MCF 10A (cell line): ENCODE results near the gene CBLN3. TPM values are rescaled to one million over a fixed set of nuclear protein-coding genes. Genes with fewer than 3 reads are reported as not detected.

ENCODE experiments used
- BruUV-seq: library from RNA; stranded (reverse); fragments of 400-500 nt; replicated peaks from 2 replicates; lab custom pipeline; 2021; lab: Mats Ljungman, UMichigan
- CTCF ChIA-PET: fragments of 300-600 bp; sonication (Branson Sonifier 250); formaldehyde crosslinking; extraction: SDS; loops from one replicate; lab custom pipeline; 2021; ENCODE audit warnings: antibody characterized with exemption, inconsistent platforms; lab: Yijun Ruan, JAX
- POLR2A ChIA-PET: fragments of 300-600, 350-650 bp; sonication (Branson Sonifier 250); formaldehyde crosslinking; extraction: SDS; loops from one replicate; lab custom pipeline; 2020; ENCODE audit warnings: antibody characterized with exemption, inconsistent platforms; lab: Yijun Ruan, JAX
- DNase-seq: peaks from one replicate; pipeline ENCODE4 v3.0.0-alpha.2; 2018; ENCODE audit not compliant: unreplicated experiment
- H3K27ac Mint-ChIP-seq: one replicate; pipeline ENCODE4 v1.8.0; 2022; ENCODE audit warnings: mild to moderate bottlenecking, low read depth, mixed read lengths; ENCODE audit not compliant: unreplicated experiment
- H3K27me3 Mint-ChIP-seq: one replicate; pipeline ENCODE4 v1.8.0; 2022; ENCODE audit warnings: mixed read lengths; ENCODE audit not compliant: insufficient read depth, unreplicated experiment
- H3K36me3 Mint-ChIP-seq: one replicate; pipeline ENCODE4 v1.8.0; 2022; ENCODE audit warnings: mild to moderate bottlenecking, moderate library complexity, mixed read lengths; ENCODE audit not compliant: insufficient read depth, unreplicated experiment
- H3K4me1 Mint-ChIP-seq: one replicate; pipeline ENCODE4 v1.8.0; 2022; ENCODE audit warnings: mixed read lengths; ENCODE audit not compliant: insufficient read depth, unreplicated experiment
- H3K4me3 Mint-ChIP-seq: one replicate; pipeline ENCODE4 v1.8.0; 2022; ENCODE audit warnings: mild to moderate bottlenecking, moderate library complexity, mixed read lengths; ENCODE audit not compliant: unreplicated experiment
- H3K9me3 Mint-ChIP-seq: one replicate; pipeline ENCODE4 v1.8.0; 2022; ENCODE audit warnings: mixed read lengths; ENCODE audit not compliant: unreplicated experiment
- intact Hi-C: fragments of 100-400 bp; cut with micrococcal nuclease; formaldehyde crosslinking; loops from 2 replicates; pipeline ENCODE4 v1.14.1; 2022
- total RNA-seq: library from RNA; stranded (reverse); gene quantifications from 2 replicates; pipeline ENCODE4 v1.2.3, GENCODE V29; 2022
- TF ChIP-seq, protein P1 (sequence below): fragments of 200-600 bp; IDR thresholded peaks from one replicate; pipeline ENCODE4 v1.8.0; 2022; ENCODE audit warnings: antibody characterized with exemption, mild to moderate bottlenecking; ENCODE audit not compliant: unreplicated experiment

Gene CBLN3
- total RNA-seq, 1 experiment from 2014 or later = 2.4 TPM

- H3K27ac Mint-ChIP-seq = no peak overlapping the region
- H3K4me1 Mint-ChIP-seq = peaks cover 30% of the 10 kb centered on the region
- no peaks in the 10 kb centered on the region for H3K9me3 Mint-ChIP-seq
- H3K36me3 Mint-ChIP-seq = no peaks in the 10 kb centered on the region
- no peak for DNase-seq
- no TSS peak for BruUV-seq
- ChIA-PET POLR2A (interaction anchor here (1.2 to 1.7 kb wide), 3 partner anchors 14 to 115 kb away, joined by 3 to 5 read pairs (median 5); partner anchors contain the start of gene CIDEB), CTCF (interaction anchor here (0.6 to 7.7 kb wide), 13 partner anchors 9 to 1047 kb away, joined by 3 to 82 read pairs (median 5); partner anchors contain the start of gene CIDEB)
- TF ChIP-seq, protein P1, sequence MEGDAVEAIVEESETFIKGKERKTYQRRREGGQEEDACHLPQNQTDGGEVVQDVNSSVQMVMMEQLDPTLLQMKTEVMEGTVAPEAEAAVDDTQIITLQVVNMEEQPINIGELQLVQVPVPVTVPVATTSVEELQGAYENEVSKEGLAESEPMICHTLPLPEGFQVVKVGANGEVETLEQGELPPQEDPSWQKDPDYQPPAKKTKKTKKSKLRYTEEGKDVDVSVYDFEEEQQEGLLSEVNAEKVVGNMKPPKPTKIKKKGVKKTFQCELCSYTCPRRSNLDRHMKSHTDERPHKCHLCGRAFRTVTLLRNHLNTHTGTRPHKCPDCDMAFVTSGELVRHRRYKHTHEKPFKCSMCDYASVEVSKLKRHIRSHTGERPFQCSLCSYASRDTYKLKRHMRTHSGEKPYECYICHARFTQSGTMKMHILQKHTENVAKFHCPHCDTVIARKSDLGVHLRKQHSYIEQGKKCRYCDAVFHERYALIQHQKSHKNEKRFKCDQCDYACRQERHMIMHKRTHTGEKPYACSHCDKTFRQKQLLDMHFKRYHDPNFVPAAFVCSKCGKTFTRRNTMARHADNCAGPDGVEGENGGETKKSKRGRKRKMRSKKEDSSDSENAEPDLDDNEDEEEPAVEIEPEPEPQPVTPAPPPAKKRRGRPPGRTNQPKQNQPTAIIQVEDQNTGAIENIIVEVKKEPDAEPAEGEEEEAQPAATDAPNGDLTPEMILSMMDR = no peak
- no peak overlapping the region for H3K4me3 Mint-ChIP-seq
- no peaks in the 10 kb centered on the region for H3K27me3 Mint-ChIP-seq
- intact Hi-C loops = no loop called here
Observed at GRCh38 chr14:24422694-24423601, 6.5 kb downstream of the CBLN3 start.

DNA sequence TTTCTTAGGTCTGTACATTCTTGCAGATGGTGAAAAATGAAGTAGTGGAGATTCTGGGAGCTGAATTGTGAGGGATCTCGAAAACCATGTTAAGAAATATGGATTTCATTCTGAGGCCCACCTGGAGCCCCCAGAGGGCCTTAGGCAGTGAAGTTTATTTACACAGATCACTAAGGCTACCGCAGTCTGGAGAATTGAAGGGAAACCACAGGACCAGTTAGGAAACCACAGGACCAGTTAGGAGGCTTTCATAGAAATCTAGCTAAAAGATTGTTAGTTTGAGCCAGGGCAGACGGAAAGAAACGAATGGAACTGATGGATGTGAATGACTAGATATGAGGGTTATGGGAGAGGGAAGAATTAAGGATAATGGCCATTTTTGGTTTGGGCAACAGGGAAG lies 7.2 kb downstream of the CBLN3 start:
- intact Hi-C loops = no loop called here
- no peak overlapping the region for H3K4me3 Mint-ChIP-seq
- no peaks in the 10 kb centered on the region for H3K36me3 Mint-ChIP-seq
- TF ChIP-seq, protein P1 = no peak
- DNase-seq = no peak
- ChIA-PET CTCF (interaction anchor here (0.8 to 7.7 kb wide), 8 partner anchors 9 to 92 kb away, joined by 3 to 82 read pairs (median 6); no protein-coding TSS in a partner anchor), POLR2A (no interaction called here)
- H3K27me3 Mint-ChIP-seq = no peaks in the 10 kb centered on the region
- no peak overlapping the region for H3K27ac Mint-ChIP-seq
- BruUV-seq = no TSS peak
- H3K4me1 Mint-ChIP-seq = peaks cover 30% of the 10 kb centered on the region
- H3K9me3 Mint-ChIP-seq = no peaks in the 10 kb centered on the region

DNA sequence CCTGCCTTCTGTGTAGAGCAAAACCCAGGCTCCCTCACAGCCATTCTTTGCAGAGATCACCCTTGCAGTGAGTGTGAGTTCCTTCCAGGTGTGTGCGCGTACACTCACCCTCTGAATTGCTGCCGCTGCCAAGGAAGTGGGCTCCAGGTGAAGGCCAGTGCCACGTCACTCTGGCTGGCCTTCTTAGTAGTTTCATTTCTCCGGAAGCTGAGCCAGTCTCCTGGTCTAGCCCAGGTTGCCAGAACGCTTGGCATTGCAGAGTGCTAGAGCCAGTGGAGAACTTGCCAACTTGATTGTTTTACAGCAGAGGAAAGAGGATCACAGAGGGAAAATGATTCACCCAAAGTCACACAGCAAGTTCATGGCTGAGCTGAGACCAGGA lies 11.0 kb downstream of the CBLN3 start:
- Mint-ChIP-seq H3K27me3 (no peaks in the 10 kb centered on the region), H3K9me3 (no peaks in the 10 kb centered on the region), H3K27ac (peak overlapping the region; percentile 42), H3K4me3 (no peak overlapping the region), H3K36me3 (no peaks in the 10 kb centered on the region), H3K4me1 (peaks cover 11% of the 10 kb centered on the region)
- BruUV-seq = no TSS peak
- TF ChIP-seq, protein P1 = no peak
- ChIA-PET CTCF (interaction anchor here (0.6 to 7.7 kb wide), 12 partner anchors 10 to 1260 kb away, joined by 3 to 82 read pairs (median 6); no protein-coding TSS in a partner anchor), POLR2A (interaction anchor here (0.7 to 1.8 kb wide), 4 partner anchors 8 to 39 kb away, joined by 3 to 9 read pairs (median 4); partner anchors contain the start of gene KHNYN)
- DNase-seq = peak; percentile 74
- intact Hi-C loops = no loop called here
